GM19438 (cell line): ENCODE results near the gene TIMM29.

ENCODE experiments used
- ATAC-seq: cut with Tn5 transposase; IDR thresholded peaks from one replicate; pipeline ENCODE4 v1.9.1; 2021; ENCODE audit warnings: low read depth; ENCODE audit not compliant: unreplicated experiment

TIMM29 gene

GRCh38 chr19:10928563-10929401 is at the start of gene TIMM29, which contains the start of gene YIPF2:
TIMM29 (plus strand) TSS chr19:10928811; CDS start chr19:10928823, 12 bp downstream.
YIPF2 (minus strand) TSS chr19:10928639; CDS start chr19:10928410, 229 bp downstream.
- ATAC-seq: peak; percentile 78

GRCh38 chr19:10881403-10882107 is 47.1 kb upstream of the TIMM29 start:
- ATAC-seq: no peak

GRCh38 chr19:10882108-10882457 is 46.5 kb upstream of the TIMM29 start:
- no peak for ATAC-seq

GRCh38 chr19:10884274-10884673 is 44.3 kb upstream of the TIMM29 start:
- no peak for ATAC-seq

- ATAC-seq: no peak
Measured at GRCh38 chr19:10885201-10886169, 43.1 kb upstream of the TIMM29 start.

GRCh38 chr19:10887616-10888367 is 40.8 kb upstream of the TIMM29 start:
- ATAC-seq: no peak

GRCh38 chr19:10888421-10888866 is 40.2 kb upstream of the TIMM29 start:
- no peak for ATAC-seq

- ATAC-seq: no peak
Measured at GRCh38 chr19:10889880-10890279, 38.7 kb upstream of the TIMM29 start.

GRCh38 chr19:10891405-10892086 is 37.1 kb upstream of the TIMM29 start:
- no peak for ATAC-seq

- no peak for ATAC-seq
Measured at GRCh38 chr19:10892256-10892655, 36.4 kb upstream of the TIMM29 start.

- ATAC-seq: no peak
Measured at GRCh38 chr19:10894911-10895213, 33.7 kb upstream of the TIMM29 start.

GRCh38 chr19:10895363-10895762 is 33.2 kb upstream of the TIMM29 start:
- ATAC-seq: no peak

GRCh38 chr19:10895920-10896319 is 32.7 kb upstream of the TIMM29 start:
- ATAC-seq: no peak

- no peak for ATAC-seq
Measured at GRCh38 chr19:10896851-10897526, 31.6 kb upstream of the TIMM29 start.

- ATAC-seq: no peak
Measured at GRCh38 chr19:10898633-10899032, 30.0 kb upstream of the TIMM29 start.

GRCh38 chr19:10899151-10899653 is 29.4 kb upstream of the TIMM29 start:
- ATAC-seq: no peak

GRCh38 chr19:10907925-10908324 is 20.7 kb upstream of the TIMM29 start:
- ATAC-seq: no peak

- no peak for ATAC-seq
Measured at GRCh38 chr19:10908380-10908960, 20.1 kb upstream of the TIMM29 start.
